Activated CD4-positive, alpha-beta T cell treated with anti-CD3 and anti-CD28 coated beads for 48 hours (primary cell): ENCODE data around the gene DMWD.

Source experiments
- DNase-seq: peaks from one replicate; pipeline ENCODE4 v3.0.0-alpha.2; 2020

The DMWD gene

DNA sequence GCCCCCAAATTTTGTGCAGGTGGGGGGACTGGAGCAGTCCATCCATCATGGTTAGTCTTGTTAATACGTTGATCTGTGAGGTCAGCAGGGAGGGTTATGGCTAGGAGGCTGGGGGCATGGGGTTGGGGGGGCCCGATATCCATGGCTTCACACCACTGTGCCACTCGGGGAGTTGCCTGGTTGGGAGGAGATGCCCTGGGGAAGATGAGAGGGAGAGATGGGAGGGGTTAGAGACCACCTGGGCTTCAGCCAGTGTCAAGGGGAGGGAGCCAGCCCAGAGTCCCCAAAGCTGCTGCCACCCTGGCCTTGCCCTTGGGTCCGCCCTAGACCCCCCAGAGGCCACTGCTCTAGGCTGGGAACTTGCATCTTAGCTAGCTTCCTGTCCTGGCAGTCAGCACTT lies 8.5 kb downstream of the DMWD start:
- no peak for DNase-seq

GRCh38 chr19:45782820-45783785 lies 9.5 kb downstream of the DMWD start:
- no peak for DNase-seq

DNA sequence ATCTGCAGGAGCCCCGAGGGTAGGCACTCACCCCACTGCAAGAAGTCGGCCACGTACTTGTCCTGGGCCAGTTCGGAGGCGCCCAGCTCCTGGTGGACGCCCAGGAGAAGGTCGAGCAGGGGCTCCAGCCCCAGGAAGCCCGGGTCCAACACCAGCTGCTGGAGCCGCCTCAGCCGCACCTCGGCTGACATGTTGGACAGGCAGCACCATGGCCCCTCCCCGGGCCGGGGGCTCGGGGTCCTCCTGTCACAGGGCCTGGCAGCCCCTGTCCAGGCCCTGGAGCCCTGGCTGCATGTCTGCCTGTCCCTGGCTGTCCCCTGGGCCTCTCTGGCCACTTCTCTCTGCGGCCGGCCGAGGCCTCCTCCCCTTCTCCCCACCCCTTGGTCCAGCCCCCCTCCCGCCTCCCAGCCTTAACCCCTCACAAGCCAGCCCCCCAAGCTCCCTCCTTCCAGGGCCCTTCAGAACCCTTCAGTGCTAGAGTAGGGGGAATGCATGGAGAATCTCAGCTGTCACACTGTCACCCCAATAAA lies 10.4 kb downstream of the DMWD start, which contains the start of gene DMPK:
Gene DMPK, minus strand, starts transcription at position 329 of the 530 bp plus-strand sequence. Its CDS starts 138 bp downstream, at position 191.
- DNase-seq, result no peak

GRCh38 chr19:45781214-45782161 lies 11.2 kb downstream of the DMWD start:
- DNase-seq, result no peak

GRCh38 chr19:45780448-45781213 lies 12.0 kb downstream of the DMWD start:
- no peak for DNase-seq

DNA sequence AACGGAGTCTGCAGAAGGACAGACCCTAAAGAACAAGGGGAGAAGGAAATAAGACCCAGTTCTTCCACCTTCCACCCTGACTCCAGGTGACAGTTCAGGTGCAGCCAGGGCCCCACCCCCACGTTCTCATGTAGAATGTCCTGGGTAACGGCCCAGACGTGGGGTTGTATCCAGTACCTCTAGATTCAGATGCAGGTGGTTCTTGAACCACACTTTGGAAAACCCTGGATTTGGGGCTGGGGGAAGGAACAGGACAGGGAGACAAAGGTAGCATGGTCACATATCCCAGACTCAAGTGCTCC lies 12.5 kb downstream of the DMWD start:
- no peak for DNase-seq

DNA sequence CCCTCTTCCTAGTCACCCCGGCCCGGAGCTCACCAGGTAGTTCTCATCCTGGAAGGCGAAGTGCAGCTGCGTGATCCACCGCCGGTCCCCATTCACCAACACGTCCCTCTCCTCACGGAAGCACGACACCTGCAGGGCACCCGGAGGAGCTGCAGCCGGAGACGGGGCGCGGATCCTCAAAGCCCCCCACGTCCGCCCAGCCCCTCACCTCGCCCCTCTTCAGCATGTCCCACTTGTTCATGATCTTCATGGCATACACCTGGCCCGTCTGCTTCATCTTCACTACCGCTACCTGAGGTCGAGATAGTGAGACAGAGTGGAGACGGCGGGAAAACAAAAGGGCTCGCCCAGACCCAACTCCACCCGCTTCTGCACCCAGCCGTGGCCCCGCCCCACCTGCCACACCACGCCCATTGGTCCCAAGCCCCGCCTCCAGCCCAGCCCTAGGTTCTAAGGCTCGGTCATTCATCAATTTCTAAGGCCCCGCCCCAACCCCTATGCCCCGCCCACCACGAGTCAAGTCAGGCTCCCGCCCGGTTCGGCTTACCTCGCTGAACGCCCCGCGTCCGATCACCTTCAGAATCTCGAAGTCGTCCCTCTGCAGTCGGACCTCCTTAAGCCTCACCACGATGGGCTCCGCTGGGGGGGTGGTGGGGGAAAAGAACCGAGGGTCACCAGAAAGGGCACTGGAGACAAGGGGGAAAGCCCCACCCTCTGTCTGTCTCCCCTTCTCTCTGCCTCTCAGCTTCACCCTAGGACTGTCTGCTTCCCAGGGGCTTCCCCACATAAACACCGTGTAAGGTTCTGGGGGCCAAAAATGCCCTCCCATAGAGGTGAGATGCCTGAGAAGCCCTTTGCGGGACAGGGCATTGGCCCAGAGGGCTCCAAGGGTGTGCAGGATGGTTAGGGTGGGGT lies 13.2 kb downstream of the DMWD start:
- DNase-seq, result peak; percentile 97

- DNase-seq, result no peak
Measured at GRCh38 chr19:45778010-45778661, 14.5 kb downstream of the DMWD start.

DNA sequence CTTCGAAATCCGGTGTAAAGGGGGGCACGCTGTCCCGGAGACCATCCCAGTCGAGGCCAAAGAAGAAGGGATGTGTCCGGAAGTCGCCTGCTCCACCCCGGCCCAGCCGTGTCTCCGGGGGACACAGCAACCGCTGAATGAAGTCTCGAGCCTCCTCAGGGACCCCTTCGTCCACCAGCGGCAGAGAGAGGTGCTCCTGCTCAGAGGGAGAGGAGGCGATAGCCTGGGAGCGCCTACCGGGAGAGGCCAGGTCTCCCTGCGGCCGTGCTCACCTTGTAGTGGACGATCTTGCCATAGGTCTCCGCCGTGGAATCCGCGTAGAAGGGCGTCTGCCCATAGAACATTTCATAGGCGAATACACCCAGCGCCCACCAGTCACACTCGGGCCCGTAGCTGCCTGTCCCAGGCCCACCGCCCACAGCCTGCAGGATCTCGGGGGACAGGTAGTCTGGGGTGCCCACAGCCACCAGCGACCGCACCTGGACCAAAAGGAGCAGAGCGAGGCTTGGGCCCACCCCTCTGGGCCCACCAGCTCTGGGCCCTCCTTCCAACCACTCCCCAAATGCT lies 15.2 kb downstream of the DMWD start:
- DNase-seq, result no peak

- DNase-seq, result no peak
Measured at GRCh38 chr19:45774765-45775164, 17.9 kb downstream of the DMWD start.

DNA sequence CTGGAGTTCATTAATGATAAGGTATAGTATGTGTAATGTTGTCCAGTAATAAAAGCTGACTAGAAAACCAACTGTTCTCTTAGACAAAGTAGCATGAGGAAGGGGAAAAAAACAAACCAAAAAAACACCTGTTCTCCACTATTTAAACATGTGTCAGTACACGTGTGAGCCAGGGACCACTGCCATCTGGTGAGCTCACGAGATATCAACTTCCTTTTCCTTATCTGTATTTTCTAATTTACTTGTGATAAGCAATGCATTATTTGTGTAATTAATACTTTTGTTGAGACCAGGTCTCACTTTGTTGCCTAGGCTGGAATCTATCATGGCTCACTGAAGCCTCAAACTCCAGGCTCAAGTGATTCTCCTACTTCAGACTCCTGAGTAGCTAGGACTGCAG lies 19.3 kb downstream of the DMWD start:
- DNase-seq, result no peak

DNA sequence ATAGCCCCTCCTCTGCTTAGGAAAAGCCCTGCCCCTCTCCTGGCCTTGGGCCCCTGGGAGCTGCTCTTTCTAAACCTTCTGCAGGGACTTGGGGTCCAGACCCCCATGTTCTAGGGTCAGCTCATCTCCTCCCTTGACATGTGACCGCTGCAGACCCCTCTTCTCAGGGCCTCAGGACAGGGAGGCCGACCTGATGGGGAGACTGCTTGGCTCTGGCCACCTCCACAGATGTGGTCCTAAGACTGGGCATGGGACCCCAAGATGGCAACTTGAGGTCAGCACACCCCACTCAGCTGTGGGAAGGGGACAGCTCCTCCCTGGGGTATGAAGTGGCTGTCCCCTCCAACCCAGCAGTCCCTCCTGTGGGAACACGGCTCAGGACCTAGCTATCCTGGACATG lies 19.7 kb downstream of the DMWD start:
- no peak for DNase-seq

DNA sequence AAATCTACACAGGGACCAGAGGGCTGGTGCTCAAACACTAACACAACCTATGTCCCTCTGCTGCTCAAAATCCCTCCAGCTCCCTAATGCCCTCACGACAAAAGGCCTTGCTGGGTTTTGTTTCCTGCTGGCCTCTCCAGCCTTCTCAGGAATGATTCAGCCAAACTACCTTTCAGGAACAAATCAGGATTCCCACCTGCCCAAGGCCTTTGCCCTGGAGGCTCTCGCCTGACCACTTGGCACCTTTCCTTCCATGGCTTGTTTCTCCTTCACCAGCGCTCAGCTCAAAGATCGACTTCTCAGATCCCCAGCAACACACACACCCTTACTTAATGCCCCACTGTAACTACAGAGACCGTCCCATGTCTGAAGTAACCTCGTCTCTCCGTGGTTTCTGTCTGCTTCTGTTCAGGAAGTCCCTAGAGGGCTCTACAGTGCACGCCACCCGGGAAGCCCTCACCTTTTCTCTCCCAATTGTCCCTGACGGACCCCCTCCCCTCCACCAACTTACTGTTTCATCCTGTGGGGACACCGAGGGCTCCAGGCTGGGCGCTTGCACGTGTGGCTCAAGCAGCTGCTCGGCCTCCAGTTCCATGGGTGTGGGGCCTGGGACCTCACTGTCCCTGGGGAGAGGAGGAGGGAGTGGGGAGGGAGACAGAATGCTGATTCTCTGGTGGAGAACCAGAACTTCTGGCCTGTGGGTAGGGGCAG lies 20.4 kb downstream of the DMWD start:
- DNase-seq, result no peak

- DNase-seq, result no peak
Measured at GRCh38 chr19:45771311-45771933, 21.2 kb downstream of the DMWD start.

DNA sequence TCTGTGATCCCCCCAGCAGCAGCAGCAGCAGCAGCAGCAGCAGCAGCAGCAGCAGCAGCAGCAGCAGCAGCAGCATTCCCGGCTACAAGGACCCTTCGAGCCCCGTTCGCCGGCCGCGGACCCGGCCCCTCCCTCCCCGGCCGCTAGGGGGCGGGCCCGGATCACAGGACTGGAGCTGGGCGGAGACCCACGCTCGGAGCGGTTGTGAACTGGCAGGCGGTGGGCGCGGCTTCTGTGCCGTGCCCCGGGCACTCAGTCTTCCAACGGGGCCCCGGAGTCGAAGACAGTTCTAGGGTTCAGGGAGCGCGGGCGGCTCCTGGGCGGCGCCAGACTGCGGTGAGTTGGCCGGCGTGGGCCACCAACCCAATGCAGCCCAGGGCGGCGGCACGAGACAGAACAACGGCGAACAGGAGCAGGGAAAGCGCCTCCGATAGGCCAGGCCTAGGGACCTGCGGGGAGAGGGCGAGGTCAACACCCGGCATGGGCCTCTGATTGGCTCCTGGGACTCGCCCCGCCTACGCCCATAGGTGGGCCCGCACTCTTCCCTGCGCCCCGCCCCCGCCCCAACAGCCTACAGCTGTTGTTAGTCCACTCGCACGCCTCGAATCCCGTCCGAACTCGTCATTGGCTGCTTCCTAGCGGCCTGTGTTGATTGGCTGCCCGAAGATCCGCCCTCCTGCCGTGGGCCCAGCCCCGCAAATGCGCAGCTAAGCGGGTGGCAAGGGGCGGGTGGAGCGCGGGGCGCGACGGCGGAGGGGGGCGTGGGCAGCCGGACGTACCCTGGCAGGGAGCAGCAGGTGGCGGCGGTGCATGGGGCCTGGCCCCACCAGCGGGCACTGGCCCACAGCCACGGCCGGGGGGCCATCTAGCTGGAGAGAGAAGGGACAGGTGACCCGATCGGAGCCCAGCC lies 22.2 kb downstream of the DMWD start:
- peak; percentile 93 for DNase-seq

DNA sequence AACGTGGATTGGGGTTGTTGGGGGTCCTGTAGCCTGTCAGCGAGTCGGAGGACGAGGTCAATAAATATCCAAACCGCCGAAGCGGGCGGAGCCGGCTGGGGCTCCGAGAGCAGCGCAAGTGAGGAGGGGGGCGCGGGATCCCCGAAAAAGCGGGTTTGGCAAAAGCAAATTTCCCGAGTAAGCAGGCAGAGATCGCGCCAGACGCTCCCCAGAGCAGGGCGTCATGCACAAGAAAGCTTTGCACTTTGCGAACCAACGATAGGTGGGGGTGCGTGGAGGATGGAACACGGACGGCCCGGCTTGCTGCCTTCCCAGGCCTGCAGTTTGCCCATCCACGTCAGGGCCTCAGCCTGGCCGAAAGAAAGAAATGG lies 22.8 kb downstream of the DMWD start:
- peak; percentile 62 for DNase-seq

DNA sequence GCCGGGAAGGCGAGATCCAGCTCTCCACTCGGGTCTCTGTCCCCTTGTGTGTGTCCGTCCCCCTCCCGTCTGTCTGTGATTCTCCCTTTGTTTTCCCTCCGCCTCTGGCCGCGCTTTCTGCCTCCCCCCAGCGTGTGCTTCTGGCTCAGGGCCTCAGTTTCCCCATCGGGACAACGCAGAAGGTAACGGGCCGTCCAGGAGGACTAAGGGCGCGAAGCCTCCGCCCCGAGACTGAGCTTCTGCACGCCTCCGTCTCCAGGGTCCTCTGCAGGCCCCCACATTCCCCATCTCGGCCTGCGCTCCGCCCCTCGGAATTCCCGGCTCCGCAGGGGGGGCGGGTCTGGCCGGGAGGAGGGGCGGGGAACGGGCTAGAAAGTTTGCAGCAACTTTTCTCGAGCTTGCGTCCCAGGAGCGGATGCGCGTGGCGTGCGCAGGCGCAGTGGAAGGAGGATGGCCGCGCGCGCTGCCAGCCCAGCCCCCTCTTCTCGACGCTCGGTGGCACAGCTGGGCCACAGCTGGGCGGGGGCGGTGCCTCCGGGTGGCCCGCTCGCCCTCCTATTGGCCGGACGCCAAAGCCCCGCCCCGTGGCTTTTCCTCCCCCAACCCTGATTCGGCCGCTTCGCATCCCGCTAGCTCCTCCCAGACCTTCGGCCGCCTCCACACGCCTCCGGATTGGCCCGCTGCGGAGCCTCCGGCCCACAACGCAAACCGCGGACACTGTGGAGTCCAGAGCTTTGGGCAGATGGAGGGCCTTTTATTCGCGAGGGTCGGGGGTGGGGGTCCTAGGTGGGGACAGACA lies 23.5 kb downstream of the DMWD start, which contains the start of gene SIX5:
Gene SIX5, minus strand, starts transcription at position 269 of the 799 bp plus-strand sequence. CDS start 408 bp downstream, outside the sequence.
- DNase-seq, result peak; percentile 98
